HG03575 (cell line): ENCODE data around the gene EDC4.
"Not testable (repeated sequence)": the region's sequence is repeated elsewhere in the genome, so short reads cannot be mapped to it uniquely, and the experiment has no call there.

Experiments used
- ATAC-seq: cut with Tn5 transposase; IDR thresholded peaks from one replicate; pipeline ENCODE4 v1.9.1; 2021; ENCODE audit not compliant: unreplicated experiment, insufficient number of reproducible peaks, low FRiP score; ENCODE audit errors: extremely low read depth

The EDC4 gene

GRCh38 chr16:67872631-67873434, at the start of gene EDC4:
Gene EDC4, plus strand, starts transcription at chr16:67873052. Its CDS starts 210 bp downstream, at chr16:67873262.
- ATAC-seq: no peak

- ATAC-seq: no peak
Observed at GRCh38 chr16:67825119-67825518, 47.7 kb upstream of the EDC4 start.

- ATAC-seq: no peak
Observed at GRCh38 chr16:67825906-67826305, 46.9 kb upstream of the EDC4 start.

GRCh38 chr16:67828651-67829050, 44.2 kb upstream of the EDC4 start:
- no peak for ATAC-seq

- ATAC-seq: no peak
Observed at GRCh38 chr16:67833030-67833414, 39.8 kb upstream of the EDC4 start.

GRCh38 chr16:67833415-67834241, 39.2 kb upstream of the EDC4 start:
- ATAC-seq: peak; percentile 85

GRCh38 chr16:67834242-67834614, 38.6 kb upstream of the EDC4 start:
- ATAC-seq: no peak

- not testable (repeated sequence) for ATAC-seq
Observed at GRCh38 chr16:67837190-67837589, 35.7 kb upstream of the EDC4 start.

GRCh38 chr16:67837811-67838210, 35.0 kb upstream of the EDC4 start:
- ATAC-seq: no peak

GRCh38 chr16:67841198-67841815, 31.5 kb upstream of the EDC4 start:
- no peak for ATAC-seq

GRCh38 chr16:67841816-67842508, 30.9 kb upstream of the EDC4 start, which contains the start of gene THAP11:
Gene THAP11, plus strand, starts transcription at chr16:67842320. Its CDS starts 235 bp downstream, at chr16:67842555.
- ATAC-seq: no peak

GRCh38 chr16:67842509-67843342, 30.1 kb upstream of the EDC4 start:
- ATAC-seq: no peak

- ATAC-seq: no peak
Observed at GRCh38 chr16:67843343-67843765, 29.5 kb upstream of the EDC4 start.

- ATAC-seq: no peak
Observed at GRCh38 chr16:67844497-67844896, 28.4 kb upstream of the EDC4 start.

GRCh38 chr16:67845291-67846062, 27.4 kb upstream of the EDC4 start:
- ATAC-seq: no peak

GRCh38 chr16:67846063-67846319, 26.9 kb upstream of the EDC4 start:
- ATAC-seq: no peak

GRCh38 chr16:67846320-67847063, 26.4 kb upstream of the EDC4 start, which contains the start of gene NUTF2:
Gene NUTF2, plus strand, starts transcription at chr16:67846933. Its CDS starts 18,198 bp downstream, at chr16:67865131.
- ATAC-seq: peak; percentile 33
